ENCODE measurements around the gene MOCOS. TPM values are rescaled to one million over a fixed set of nuclear protein-coding genes. Genes with fewer than 3 reads are reported as not detected.

MOCOS gene
- total and polyA plus RNA-seq, 2 of the 8 experiments (the other 6 are each of a cell fraction or from before 2014, with no cell fraction given) = 4.7 to 5.8 TPM

DNA sequence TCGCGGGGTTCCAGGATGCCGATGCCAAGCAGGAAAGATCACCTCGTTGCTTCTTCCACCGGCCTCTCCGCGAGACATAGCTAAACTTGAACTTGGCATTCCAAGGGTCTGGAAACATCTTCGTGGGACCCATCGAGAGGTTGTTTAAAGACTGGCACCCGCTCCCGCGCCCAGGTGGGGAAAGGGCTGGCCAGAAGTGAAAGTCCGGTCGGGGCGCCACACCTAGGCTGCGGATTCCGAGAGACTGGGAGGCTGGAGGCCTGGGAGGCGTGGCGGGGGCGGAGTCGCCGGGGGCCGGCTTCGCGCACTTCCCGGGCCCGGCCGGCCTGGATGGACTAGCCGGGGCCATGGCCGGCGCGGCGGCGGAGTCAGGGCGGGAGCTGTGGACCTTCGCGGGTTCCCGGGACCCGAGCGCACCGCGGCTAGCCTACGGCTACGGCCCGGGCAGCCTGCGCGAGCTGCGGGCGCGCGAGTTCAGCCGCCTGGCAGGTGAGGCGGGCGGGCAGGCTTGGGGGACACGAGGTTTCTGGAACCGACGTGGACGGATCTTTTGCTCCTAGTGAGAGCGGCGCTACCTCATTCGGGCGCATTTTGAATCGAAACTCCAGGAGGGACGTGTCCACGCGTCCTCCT lies at the start of gene MOCOS (continued):
- TF ChIP-seq RBBP5 (IDR thresholded peaks at IDR 0.05; ENCODE audit: borderline replicate concordance, low read depth, low read length) = peak; percentile 60; the same call in 1 of the 2 replicates
- TF ChIP-seq JUND (IDR thresholded peaks at IDR 0.05; ENCODE audit: low read length) = no peak
- TF ChIP-seq SRF (IDR thresholded peaks at IDR 0.05; ENCODE audit: low read depth, low read length) = no peak
- TF ChIP-seq POLR2A (IDR thresholded peaks at IDR 0.05; ENCODE audit: control extremely low read depth in 1 of 2, low read depth in 2 of 2, low read length in 2 of 2) = peak in 1 of 2 experiments; percentile 71; a peak in 2 of 3 replicates
- no peak for TF ChIP-seq CHD1 (IDR thresholded peaks at IDR 0.05; ENCODE audit: low read depth, low read length)
- peak; percentile 69 for TF ChIP-seq TAF1 (IDR thresholded peaks at IDR 0.05; ENCODE audit: low read depth, low read length)
- no peak for TF ChIP-seq CHD2 (IDR thresholded peaks at IDR 0.05; ENCODE audit: low read length)
- TF ChIP-seq CREB1 (IDR thresholded peaks at IDR 0.05) = no peak; the same call in 1 of the 2 replicates
- TF ChIP-seq NANOG (IDR thresholded peaks at IDR 0.05; ENCODE audit: insufficient read depth, low read depth, low read length, poor library complexity, severe bottlenecking) = no peak
- TF ChIP-seq HDAC2 (IDR thresholded peaks at IDR 0.05; ENCODE audit: borderline replicate concordance in 1 of 2, low read depth in 2 of 2, low read length in 2 of 2) = 0 out of 4 replicates have a peak, but pooled peaks have one; percentile 3 to 14
- TF ChIP-seq, protein P1, sequence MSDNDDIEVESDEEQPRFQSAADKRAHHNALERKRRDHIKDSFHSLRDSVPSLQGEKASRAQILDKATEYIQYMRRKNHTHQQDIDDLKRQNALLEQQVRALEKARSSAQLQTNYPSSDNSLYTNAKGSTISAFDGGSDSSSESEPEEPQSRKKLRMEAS (IDR thresholded peaks at IDR 0.05) = peak; percentile 73
- peak; percentile 85 for TF ChIP-seq PHF8 (conservative IDR thresholded peaks at IDR 0.05; ENCODE audit: low read depth, low read length)
- TF ChIP-seq, protein P2, sequence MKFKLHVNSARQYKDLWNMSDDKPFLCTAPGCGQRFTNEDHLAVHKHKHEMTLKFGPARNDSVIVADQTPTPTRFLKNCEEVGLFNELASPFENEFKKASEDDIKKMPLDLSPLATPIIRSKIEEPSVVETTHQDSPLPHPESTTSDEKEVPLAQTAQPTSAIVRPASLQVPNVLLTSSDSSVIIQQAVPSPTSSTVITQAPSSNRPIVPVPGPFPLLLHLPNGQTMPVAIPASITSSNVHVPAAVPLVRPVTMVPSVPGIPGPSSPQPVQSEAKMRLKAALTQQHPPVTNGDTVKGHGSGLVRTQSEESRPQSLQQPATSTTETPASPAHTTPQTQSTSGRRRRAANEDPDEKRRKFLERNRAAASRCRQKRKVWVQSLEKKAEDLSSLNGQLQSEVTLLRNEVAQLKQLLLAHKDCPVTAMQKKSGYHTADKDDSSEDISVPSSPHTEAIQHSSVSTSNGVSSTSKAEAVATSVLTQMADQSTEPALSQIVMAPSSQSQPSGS (IDR thresholded peaks at IDR 0.05; ENCODE audit: low read length) = no peak
- TF ChIP-seq SP1 (IDR thresholded peaks at IDR 0.05; ENCODE audit: low read depth, low read length) = no peak
- no peak for TF ChIP-seq TAF7 (optimal IDR thresholded peaks at IDR 0.05; ENCODE audit: borderline replicate concordance, low read depth, low read length)
- no peak for TF ChIP-seq EGR1 (IDR thresholded peaks at IDR 0.05; ENCODE audit: borderline replicate concordance, low read depth, low read length)
- no peak for TF ChIP-seq SP2 (IDR thresholded peaks at IDR 0.05; ENCODE audit: low read length)
- TF ChIP-seq TBP (IDR thresholded peaks at IDR 0.05; ENCODE audit: low read depth, low read length) = peak; percentile 62; the same call in 1 of the 2 replicates
- TF ChIP-seq, protein P3, sequence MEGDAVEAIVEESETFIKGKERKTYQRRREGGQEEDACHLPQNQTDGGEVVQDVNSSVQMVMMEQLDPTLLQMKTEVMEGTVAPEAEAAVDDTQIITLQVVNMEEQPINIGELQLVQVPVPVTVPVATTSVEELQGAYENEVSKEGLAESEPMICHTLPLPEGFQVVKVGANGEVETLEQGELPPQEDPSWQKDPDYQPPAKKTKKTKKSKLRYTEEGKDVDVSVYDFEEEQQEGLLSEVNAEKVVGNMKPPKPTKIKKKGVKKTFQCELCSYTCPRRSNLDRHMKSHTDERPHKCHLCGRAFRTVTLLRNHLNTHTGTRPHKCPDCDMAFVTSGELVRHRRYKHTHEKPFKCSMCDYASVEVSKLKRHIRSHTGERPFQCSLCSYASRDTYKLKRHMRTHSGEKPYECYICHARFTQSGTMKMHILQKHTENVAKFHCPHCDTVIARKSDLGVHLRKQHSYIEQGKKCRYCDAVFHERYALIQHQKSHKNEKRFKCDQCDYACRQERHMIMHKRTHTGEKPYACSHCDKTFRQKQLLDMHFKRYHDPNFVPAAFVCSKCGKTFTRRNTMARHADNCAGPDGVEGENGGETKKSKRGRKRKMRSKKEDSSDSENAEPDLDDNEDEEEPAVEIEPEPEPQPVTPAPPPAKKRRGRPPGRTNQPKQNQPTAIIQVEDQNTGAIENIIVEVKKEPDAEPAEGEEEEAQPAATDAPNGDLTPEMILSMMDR (IDR thresholded peaks at IDR 0.05; ENCODE audit: control extremely low read depth in 1 of 3, insufficient read depth in 1 of 3, low read depth in 1 of 3, low read length in 3 of 3) = no peak
- 0 out of 2 replicates have a peak, but pooled peaks have one; percentile 2 for TF ChIP-seq SUZ12 (IDR thresholded peaks at IDR 0.05; ENCODE audit: low read length)

All from H1 (cell line).